ENCODE results near the gene FTSJ3. TPM values are rescaled to one million over a fixed set of nuclear protein-coding genes. Genes with fewer than 3 reads are reported as not detected.

Gene FTSJ3
- total and polyA plus RNA-seq, 7 donors: 7.9 to 65.8 (median 31.0) TPM

DNA sequence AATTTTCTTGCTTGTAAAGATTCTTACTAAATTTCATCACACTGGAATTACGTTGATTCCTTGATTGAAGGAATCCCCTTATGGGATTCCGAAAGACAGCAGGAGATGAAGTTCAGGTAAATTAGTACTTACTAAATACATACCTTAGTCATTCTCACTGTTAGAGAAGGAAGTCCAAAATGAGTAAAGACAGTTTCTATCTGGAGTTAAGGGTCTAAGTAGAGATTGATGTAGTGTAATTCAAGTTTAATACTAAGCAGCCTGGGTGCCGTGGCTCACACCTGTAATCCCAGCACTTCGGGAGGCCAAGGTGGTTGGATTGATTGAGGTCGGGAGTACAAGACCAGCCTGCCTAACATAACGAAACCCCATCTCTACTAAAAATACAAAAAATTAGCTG lies 43.9 kb downstream of the FTSJ3 start:
- intact Hi-C loops (cut with DNase I): no loop called here
- no peaks in the 10 kb centered on the region for H3K27me3 ChIP-seq
- no peaks in the 10 kb centered on the region for H3K9me3 ChIP-seq
- peaks cover 0 to 35% (median 26%) of the 10 kb centered on the region in 4 donors for H3K4me1 ChIP-seq
- TF ChIP-seq, protein P1, sequence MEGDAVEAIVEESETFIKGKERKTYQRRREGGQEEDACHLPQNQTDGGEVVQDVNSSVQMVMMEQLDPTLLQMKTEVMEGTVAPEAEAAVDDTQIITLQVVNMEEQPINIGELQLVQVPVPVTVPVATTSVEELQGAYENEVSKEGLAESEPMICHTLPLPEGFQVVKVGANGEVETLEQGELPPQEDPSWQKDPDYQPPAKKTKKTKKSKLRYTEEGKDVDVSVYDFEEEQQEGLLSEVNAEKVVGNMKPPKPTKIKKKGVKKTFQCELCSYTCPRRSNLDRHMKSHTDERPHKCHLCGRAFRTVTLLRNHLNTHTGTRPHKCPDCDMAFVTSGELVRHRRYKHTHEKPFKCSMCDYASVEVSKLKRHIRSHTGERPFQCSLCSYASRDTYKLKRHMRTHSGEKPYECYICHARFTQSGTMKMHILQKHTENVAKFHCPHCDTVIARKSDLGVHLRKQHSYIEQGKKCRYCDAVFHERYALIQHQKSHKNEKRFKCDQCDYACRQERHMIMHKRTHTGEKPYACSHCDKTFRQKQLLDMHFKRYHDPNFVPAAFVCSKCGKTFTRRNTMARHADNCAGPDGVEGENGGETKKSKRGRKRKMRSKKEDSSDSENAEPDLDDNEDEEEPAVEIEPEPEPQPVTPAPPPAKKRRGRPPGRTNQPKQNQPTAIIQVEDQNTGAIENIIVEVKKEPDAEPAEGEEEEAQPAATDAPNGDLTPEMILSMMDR (IDR thresholded peaks at IDR 0.05): no peak
- TF ChIP-seq POLR2AphosphoS5 (IDR thresholded peaks at IDR 0.05): no peak
- no peak for TF ChIP-seq EP300 (IDR thresholded peaks at IDR 0.05)
- TF ChIP-seq POLR2A (IDR thresholded peaks at IDR 0.05): no peak
- no peak for DNase-seq
- H3K4me3 ChIP-seq: no peak overlapping the region
- H3K36me3 ChIP-seq: peaks cover 10 to 40% (median 19%) of the 10 kb centered on the region in 4 donors
- no peak overlapping the region for H3K27ac ChIP-seq
- WGBS, 2 donors: 82 to 89% methylated on average over 6 of the region's 6 CpGs

DNA sequence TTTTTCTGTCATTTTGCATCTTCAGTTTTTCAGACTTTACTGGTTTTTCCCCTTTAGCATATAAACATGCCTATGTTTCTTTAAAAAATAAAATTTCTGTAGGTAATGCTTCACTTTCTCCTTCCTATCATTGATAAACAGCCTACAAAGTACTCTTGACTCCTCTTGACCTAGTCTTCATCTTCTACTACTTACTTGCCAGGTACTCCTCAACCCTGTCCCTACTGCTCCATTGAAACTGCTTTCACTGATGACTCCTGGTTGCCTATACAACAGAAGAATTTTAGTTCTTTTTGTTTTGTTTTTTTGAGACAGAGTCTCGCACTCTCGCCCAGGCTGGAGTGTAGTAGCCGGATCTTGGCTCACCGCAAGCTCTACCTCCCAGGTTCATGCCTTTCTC lies 46.5 kb downstream of the FTSJ3 start:
- WGBS, 2 donors: 98 to 99% methylated on average over 4 of the region's 4 CpGs
- H3K27ac ChIP-seq: no peak overlapping the region
- H3K4me3 ChIP-seq: no peak overlapping the region
- H3K9me3 ChIP-seq: no peaks in the 10 kb centered on the region
- peaks cover 0 to 37% (median 7%) of the 10 kb centered on the region in 4 donors for H3K36me3 ChIP-seq
- peaks cover 0 to 53% (median 35%) of the 10 kb centered on the region in 4 donors for H3K4me1 ChIP-seq
- H3K27me3 ChIP-seq: no peaks in the 10 kb centered on the region
- intact Hi-C loops (cut with DNase I): no loop called here
- no peak for DNase-seq
- TF ChIP-seq POLR2A (IDR thresholded peaks at IDR 0.05): no peak
- TF ChIP-seq EP300 (IDR thresholded peaks at IDR 0.05): no peak
- TF ChIP-seq POLR2AphosphoS5 (IDR thresholded peaks at IDR 0.05): no peak
- TF ChIP-seq, protein P1 (IDR thresholded peaks at IDR 0.05): no peak

DNA sequence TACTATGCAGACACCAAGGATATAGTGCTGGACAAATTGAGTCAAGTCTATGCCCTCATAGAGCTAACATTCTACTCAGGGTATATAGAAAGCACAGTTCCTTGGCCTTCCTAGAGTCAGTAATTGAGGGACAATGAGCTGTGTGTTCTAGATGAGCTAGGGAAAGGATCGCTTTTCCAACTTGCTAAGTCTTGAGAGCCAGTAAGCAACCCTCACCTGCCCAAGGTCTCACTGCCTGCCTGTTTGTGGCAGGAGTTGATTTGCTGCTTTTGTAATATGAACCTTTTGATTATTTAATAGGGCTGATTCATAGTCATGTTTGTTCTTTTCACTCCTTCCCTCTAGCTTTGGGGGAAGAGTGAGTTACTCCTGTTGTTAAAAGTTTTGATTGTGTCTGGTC lies 47.0 kb downstream of the FTSJ3 start:
- intact Hi-C loops (cut with DNase I): no loop called here
- TF ChIP-seq, protein P1 (IDR thresholded peaks at IDR 0.05): no peak
- TF ChIP-seq EP300 (IDR thresholded peaks at IDR 0.05): no peak
- TF ChIP-seq POLR2AphosphoS5 (IDR thresholded peaks at IDR 0.05): no peak
- TF ChIP-seq POLR2A (IDR thresholded peaks at IDR 0.05): no peak
- peaks cover 0 to 37% (median 7%) of the 10 kb centered on the region in 4 donors for H3K36me3 ChIP-seq
- H3K4me3 ChIP-seq: no peak overlapping the region
- no peaks in the 10 kb centered on the region for H3K9me3 ChIP-seq
- DNase-seq: no peak
- WGBS, 2 donors: 82 to 85% methylated on average over 1 of the region's 1 CpG
- H3K4me1 ChIP-seq: peaks cover 0 to 53% (median 39%) of the 10 kb centered on the region in 4 donors
- no peak overlapping the region for H3K27ac ChIP-seq
- H3K27me3 ChIP-seq: no peaks in the 10 kb centered on the region

DNA sequence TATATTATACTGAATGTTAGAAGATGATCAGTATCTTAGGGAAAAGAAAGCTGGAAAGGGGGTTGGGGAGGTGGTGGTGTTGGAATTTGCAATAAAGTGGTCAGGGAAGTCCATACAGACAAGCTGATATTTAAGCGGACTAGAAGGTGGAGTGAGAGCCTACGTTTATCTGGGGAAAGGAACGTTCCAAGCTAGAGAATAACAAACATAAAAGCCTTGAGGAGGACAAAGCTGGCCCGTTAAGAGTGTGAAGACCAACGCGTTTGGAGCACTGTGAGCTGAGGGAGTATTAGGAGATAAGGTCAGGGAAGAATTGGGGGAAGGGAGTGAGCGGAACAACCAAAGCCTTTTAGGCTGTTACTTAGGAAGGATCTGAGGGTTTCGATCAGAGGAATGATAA lies 52.0 kb downstream of the FTSJ3 start:
- WGBS, 2 donors: 19 to 36% methylated on average over 8 of the region's 8 CpGs
- Histone ChIP-seq H3K27me3 (no peaks in the 10 kb centered on the region), H3K27ac (peak overlapping the region; percentile 97 to 99 (median 98)), H3K9me3 (no peaks in the 10 kb centered on the region), H3K4me1 (peaks cover 0 to 63% (median 47%) of the 10 kb centered on the region in 4 donors), H3K36me3 (peaks cover 0 to 26% (median 7%) of the 10 kb centered on the region in 4 donors), H3K4me3 (peak overlapping the region; percentile 49 to 98 (median 92))
- no peak for DNase-seq
- no peak for TF ChIP-seq POLR2A (IDR thresholded peaks at IDR 0.05)
- no peak for TF ChIP-seq EP300 (IDR thresholded peaks at IDR 0.05)
- no peak for TF ChIP-seq POLR2AphosphoS5 (IDR thresholded peaks at IDR 0.05)
- TF ChIP-seq, protein P1 (IDR thresholded peaks at IDR 0.05): no peak
- intact Hi-C loops (cut with DNase I): loop anchor here (2.0 to 5.0 kb wide), 2 partner anchors 52 to 67 kb away; partner anchors contain the start of genes FTSJ3, PSMC5 and SMARCD2

DNA sequence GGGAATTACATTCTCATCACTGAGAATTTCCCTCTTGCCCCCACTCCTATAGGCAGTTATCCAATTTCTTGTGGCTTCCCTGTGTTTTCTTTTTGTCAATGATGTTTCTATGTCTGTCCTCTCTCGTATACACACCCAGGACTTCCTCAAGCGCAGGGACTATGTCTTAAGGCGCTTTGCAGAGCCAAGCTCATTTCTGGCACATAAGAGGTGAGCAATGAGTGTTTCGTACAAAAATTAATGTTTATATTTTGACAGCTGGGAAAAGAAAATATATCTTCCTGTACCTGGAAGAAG lies 52.5 kb downstream of the FTSJ3 start:
- WGBS, 2 donors: 1 to 3% methylated on average over 4 of the region's 4 CpGs
- no peaks in the 10 kb centered on the region for H3K27me3 ChIP-seq
- TF ChIP-seq POLR2AphosphoS5 (IDR thresholded peaks at IDR 0.05): no peak
- no peak for TF ChIP-seq POLR2A (IDR thresholded peaks at IDR 0.05)
- TF ChIP-seq EP300 (IDR thresholded peaks at IDR 0.05): no peak
- TF ChIP-seq, protein P1 (IDR thresholded peaks at IDR 0.05): no peak
- H3K4me1 ChIP-seq: peaks cover 0 to 58% (median 44%) of the 10 kb centered on the region in 4 donors
- DNase-seq: no peak
- intact Hi-C loops (cut with DNase I): loop anchor here (2.0 to 5.0 kb wide), 2 partner anchors 52 to 68 kb away; partner anchors contain the start of genes FTSJ3, PSMC5 and SMARCD2
- H3K9me3 ChIP-seq: no peaks in the 10 kb centered on the region
- peaks cover 0 to 24% (median 7%) of the 10 kb centered on the region in 4 donors for H3K36me3 ChIP-seq
- peak overlapping the region; percentile 49 to 98 (median 92) for H3K4me3 ChIP-seq
- H3K27ac ChIP-seq: peak overlapping the region; percentile 97 to 99 (median 98)

Data from sigmoid colon (tissue), 7 donors.